ENCODE measurements around the gene NYAP1.
A peak's percentile ranks its signal among the peaks of the same experiment; 100 is the strongest.

Gene NYAP1

GRCh38 chr7:100457033-100457432, 26.7 kb upstream of the NYAP1 start:
- Mint-ChIP-seq H3K36me3 (ENCODE audit: low read depth) (peaks cover 20% of the 10 kb centered on the region), H3K4me3 (no peak overlapping the region), H3K9me3 (peaks cover 4% of the 10 kb centered on the region), H3K27me3 (ENCODE audit: low read depth, poor library complexity) (peaks cover 8% of the 10 kb centered on the region), H3K27ac (no peak overlapping the region), H3K4me1 (peaks cover 10% of the 10 kb centered on the region)
- TF ChIP-seq CTCF (IDR thresholded peaks at IDR 0.05), result no peak
- DNase-seq, result no peak

- DNase-seq, result no peak
- peaks cover 15% of the 10 kb centered on the region for H3K4me1 Mint-ChIP-seq
- H3K27ac Mint-ChIP-seq, result peak within 1 kb of the TSS; percentile 19
- H3K9me3 Mint-ChIP-seq, result no peaks in the 10 kb centered on the region
- no peaks in the 10 kb centered on the region for H3K27me3 Mint-ChIP-seq (ENCODE audit: low read depth, poor library complexity)
- no peak for TF ChIP-seq CTCF (IDR thresholded peaks at IDR 0.05)
- H3K4me3 Mint-ChIP-seq, result no peak within 1 kb of the TSS
- H3K36me3 Mint-ChIP-seq (ENCODE audit: low read depth), result peaks cover 9% of the 10 kb centered on the region
Measured at GRCh38 chr7:100464210-100464660, 19.5 kb upstream of the NYAP1 start, which contains the start of gene SPACDR. Gene SPACDR (minus strand): TSS chr7:100464260. CDS start chr7:100464025, 235 bp downstream.

DNA sequence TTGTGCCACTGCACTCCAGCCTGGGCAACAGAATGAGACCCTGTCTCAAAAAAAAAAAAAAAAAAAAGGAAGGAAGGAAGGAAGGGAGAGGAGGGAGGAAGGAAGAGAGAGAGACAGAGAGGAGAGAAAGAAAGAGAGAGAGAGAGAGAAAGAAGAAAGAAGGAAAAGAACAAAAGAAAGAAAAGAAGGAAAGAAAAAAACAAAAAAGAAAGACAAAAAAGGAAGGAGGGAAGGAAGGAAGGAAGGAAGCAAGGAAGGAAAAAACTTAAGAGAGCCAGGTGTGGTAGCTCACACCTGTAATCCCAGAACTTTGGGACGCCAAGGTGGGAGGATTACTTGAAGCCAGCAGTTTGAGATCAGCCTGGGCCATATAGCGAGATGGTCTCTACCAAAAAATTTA, 18.9 kb upstream of the NYAP1 start:
- no peaks in the 10 kb centered on the region for H3K27me3 Mint-ChIP-seq (ENCODE audit: low read depth, poor library complexity)
- peaks cover 15% of the 10 kb centered on the region for H3K4me1 Mint-ChIP-seq
- no peak overlapping the region for H3K27ac Mint-ChIP-seq
- H3K36me3 Mint-ChIP-seq (ENCODE audit: low read depth), result peaks cover 4% of the 10 kb centered on the region
- no peak for DNase-seq
- no peaks in the 10 kb centered on the region for H3K9me3 Mint-ChIP-seq
- no peak overlapping the region for H3K4me3 Mint-ChIP-seq
- TF ChIP-seq CTCF (IDR thresholded peaks at IDR 0.05), result no peak

GRCh38 chr7:100465299-100465698, 18.4 kb upstream of the NYAP1 start:
- no peak for DNase-seq
- Mint-ChIP-seq H3K9me3 (no peaks in the 10 kb centered on the region), H3K27me3 (ENCODE audit: low read depth, poor library complexity) (no peaks in the 10 kb centered on the region), H3K4me1 (peaks cover 15% of the 10 kb centered on the region), H3K27ac (no peak overlapping the region), H3K36me3 (ENCODE audit: low read depth) (peaks cover 4% of the 10 kb centered on the region), H3K4me3 (no peak overlapping the region)
- TF ChIP-seq CTCF (IDR thresholded peaks at IDR 0.05), result no peak

DNA sequence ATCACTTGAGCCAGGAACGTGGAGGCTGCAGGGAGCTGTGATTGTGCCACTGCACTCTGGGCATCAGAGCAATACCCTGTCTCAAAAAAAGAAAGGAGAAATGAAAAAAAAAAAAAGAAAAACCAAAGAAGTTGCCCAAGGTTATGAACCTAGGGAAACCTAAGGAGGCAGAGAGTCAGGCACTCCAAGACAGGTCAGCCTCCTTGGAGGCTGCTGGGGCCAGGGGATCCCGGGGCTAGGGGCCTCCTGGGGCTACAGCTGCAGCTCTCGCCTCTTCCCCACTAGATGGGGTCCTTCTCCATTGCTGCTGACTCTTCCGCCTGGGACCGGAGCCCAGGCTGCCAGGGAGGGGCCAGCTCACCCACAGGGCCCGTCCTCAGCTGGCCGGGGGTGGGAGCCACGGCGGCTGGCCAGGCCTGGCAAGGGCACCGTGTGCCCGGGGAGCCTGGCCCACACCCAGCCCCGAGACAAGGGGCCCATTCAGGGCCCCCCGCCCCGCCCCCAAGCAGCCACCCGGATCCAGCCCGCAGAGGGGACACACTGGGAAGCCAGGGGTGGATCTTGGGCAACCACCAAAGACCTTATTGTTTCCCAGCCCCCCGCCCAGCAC, 17.9 kb upstream of the NYAP1 start:
- Mint-ChIP-seq H3K4me1 (peaks cover 15% of the 10 kb centered on the region), H3K9me3 (no peaks in the 10 kb centered on the region), H3K27ac (no peak overlapping the region), H3K36me3 (ENCODE audit: low read depth) (peaks cover 4% of the 10 kb centered on the region), H3K27me3 (ENCODE audit: low read depth, poor library complexity) (no peaks in the 10 kb centered on the region), H3K4me3 (no peak overlapping the region)
- TF ChIP-seq CTCF (IDR thresholded peaks at IDR 0.05), result peak; percentile 42
- DNase-seq, result peak; percentile 51
